Prostate gland (tissue), 2 donors: ENCODE results near the gene COL24A1.

ENCODE experiments used
- CTCF ChIP-seq, 4 experiments: fragments of 200-600 bp in 2 of 4; fragments of 450-650 bp in 2 of 4; sonication (generic) in 2 of 4; IDR thresholded peaks; 1 replicate in 3 of 4; 2 replicates in 1 of 4; pipeline ENCODE4 v1.5.1; 2016 to 2019; ENCODE audit warnings: antibody characterized with exemption in 4 of 4, mild to moderate bottlenecking in 2 of 4, moderate library complexity in 2 of 4
- POLR2A ChIP-seq: fragments of 450-650 bp; IDR thresholded peaks from one replicate; pipeline ENCODE4 v1.6.1; 2016; ENCODE audit warnings: antibody characterized with exemption, mild to moderate bottlenecking
- POLR2AphosphoS5 ChIP-seq: sonication (generic); formaldehyde crosslinking; IDR thresholded peaks from one replicate; pipeline ENCODE4 v1.6.1; 2017; ENCODE audit warnings: antibody characterized with exemption

- TF ChIP-seq POLR2AphosphoS5 (no peak), CTCF (IDR thresholded peaks at IDR 0.05) (no peak), POLR2A (no peak)
Observed at GRCh38 chr1:86197206-86197855, 40.8 kb upstream of the COL24A1 start.
